ENCODE results near the gene DBH. TPM values are rescaled to one million over a fixed set of nuclear protein-coding genes. Genes with fewer than 3 reads are reported as not detected.

DBH gene
- total and polyA plus RNA-seq, 2 of the 13 experiments (the other 11 are each of a cell fraction or from before 2014, with no cell fraction given) = not detected

DNA sequence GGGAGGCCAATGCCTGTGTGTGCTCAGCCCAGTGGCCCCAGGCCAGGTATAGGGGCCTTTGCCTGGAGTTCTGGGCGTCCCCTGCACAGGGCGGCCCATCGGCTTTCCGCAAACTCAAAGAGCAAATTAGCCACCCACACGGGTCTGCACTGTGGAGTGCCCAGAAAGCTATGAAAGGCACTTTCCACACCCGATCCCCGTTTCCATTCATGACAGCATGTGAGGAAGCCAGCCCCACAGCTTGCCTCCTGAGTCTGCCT, 5.2 kb downstream of the DBH start:
- no TSS peak for BruUV-seq (replicated peaks)
- DNase-seq (ENCODE audit: low spot score) = no peak
- H3K9ac ChIP-seq (ENCODE audit: insufficient read depth, low read depth, low read length) = no peak overlapping the region
- intact Hi-C loops (cut with micrococcal nuclease; ENCODE audit: unreplicated experiment) (no loop called here), in situ Hi-C loops (cut with HindIII; ENCODE audit: extremely low pct_ligation_motif_present, low pct_unique_long_range_greater_than_20kb) (no loop called here)
- no peak; the same call in 2 of the 3 replicates for ATAC-seq
- H3K4me3 ChIP-seq (replicated peaks in 1 of 3; ENCODE audit: insufficient read depth in 1 of 3, low read depth in 2 of 3, low read length in 3 of 3) = no peak overlapping the region
- H3K36me3 ChIP-seq (replicated peaks in 1 of 2; ENCODE audit: control insufficient read depth in 1 of 2, insufficient read depth in 2 of 2, low read length in 2 of 2) = no peaks in the 10 kb centered on the region
- H3K4me1 ChIP-seq (ENCODE audit: insufficient read depth, low read length) = no peaks in the 10 kb centered on the region
- H3K79me2 ChIP-seq (ENCODE audit: insufficient read depth, low read length) = no peaks in the 10 kb centered on the region
- no CpG with 5 or more reads among the region's 7 CpGs for WGBS (ENCODE audit: low lambda C conversion rate)
- ChIA-PET POLR2A (no interaction called here), CTCF (ENCODE audit: low intra/inter-chr PET ratio, low total read pairs) (no interaction called here)
- H3K9me3 ChIP-seq (ENCODE audit: low read length) = no peaks in the 10 kb centered on the region
- peaks cover 3% of the 10 kb centered on the region for H4K20me1 ChIP-seq (ENCODE audit: insufficient read depth, low read length)
- no peak overlapping the region for H3K27ac ChIP-seq (ENCODE audit: extremely low read length, insufficient read depth, low read length)
- no peak overlapping the region for H2AFZ ChIP-seq (ENCODE audit: low read length)
- H3K4me2 ChIP-seq (ENCODE audit: low read depth, low read length) = no peak overlapping the region
- TF ChIP-seq NKX3-1 (CRISPR knock-in tag; IDR thresholded peaks at IDR 0.05) = no peak
- TF ChIP-seq ARNT2 (CRISPR knock-in tag; IDR thresholded peaks at IDR 0.05; ENCODE audit: low read depth) = no peak
- TF ChIP-seq KAT7 (CRISPR knock-in tag; IDR thresholded peaks at IDR 0.05; ENCODE audit: borderline replicate concordance) = no peak
- no peak for TF ChIP-seq ISL2 (CRISPR knock-in tag; IDR thresholded peaks at IDR 0.05)
- TF ChIP-seq MBD4 (IDR thresholded peaks at IDR 0.05; ENCODE audit: borderline replicate concordance, low read length) = no peak
- peaks cover 23 to 100% of the 10 kb centered on the region in 2 experiments for H3K27me3 ChIP-seq (ENCODE audit: control insufficient read depth in 1 of 2, insufficient read depth in 2 of 2, low read length in 2 of 2)
- no peak for FAIRE-seq

DNA sequence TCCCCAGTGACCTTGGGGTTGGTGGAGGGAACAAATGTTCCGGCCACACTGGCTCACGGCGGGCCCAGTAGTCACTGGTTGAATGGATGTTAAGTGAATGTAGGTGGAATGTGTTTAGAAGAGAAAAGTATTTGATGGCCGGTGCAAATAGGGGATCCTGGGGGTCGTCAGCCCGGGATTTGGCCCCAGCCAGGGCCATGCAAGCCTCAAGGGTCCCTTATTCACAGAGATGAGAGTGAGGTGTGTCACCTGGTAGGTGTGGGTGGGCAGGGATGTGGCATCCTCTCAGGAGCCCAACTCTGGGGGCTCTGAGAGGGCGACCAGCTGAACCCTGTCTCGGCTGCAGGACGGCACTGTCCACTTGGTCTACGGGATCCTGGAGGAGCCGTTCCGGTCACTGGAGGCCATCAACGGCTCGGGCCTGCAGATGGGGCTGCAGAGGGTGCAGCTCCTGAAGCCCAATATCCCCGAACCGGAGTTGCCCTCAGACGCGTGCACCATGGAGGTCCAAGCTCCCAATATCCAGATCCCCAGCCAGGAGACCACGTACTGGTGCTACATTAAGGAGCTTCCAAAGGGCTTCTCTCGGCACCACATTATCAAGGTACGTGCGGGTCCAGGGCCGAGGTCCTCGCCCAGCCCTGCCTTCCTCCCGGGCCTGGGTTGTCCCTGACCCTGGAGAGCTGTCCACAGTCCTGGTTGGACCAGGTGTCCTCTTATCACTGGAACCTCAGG, 5.9 kb downstream of the DBH start:
- in situ Hi-C loops (cut with HindIII; ENCODE audit: extremely low pct_ligation_motif_present, low pct_unique_long_range_greater_than_20kb) = no loop called here
- H3K36me3 ChIP-seq (replicated peaks in 1 of 2; ENCODE audit: control insufficient read depth in 1 of 2, insufficient read depth in 2 of 2, low read length in 2 of 2) = no peaks in the 10 kb centered on the region
- TF ChIP-seq GATAD2A (CRISPR knock-in tag; IDR thresholded peaks at IDR 0.05) = no peak
- no peak for TF ChIP-seq ZNF143 (CRISPR knock-in tag; IDR thresholded peaks at IDR 0.05)
- TF ChIP-seq KLF12 (CRISPR knock-in tag; IDR thresholded peaks at IDR 0.05; ENCODE audit: borderline replicate concordance) = no peak
- no peak for TF ChIP-seq SRSF4 (IDR thresholded peaks at IDR 0.05; ENCODE audit: low read depth, low read length, poor library complexity, severe bottlenecking)
- TF ChIP-seq, protein P1, sequence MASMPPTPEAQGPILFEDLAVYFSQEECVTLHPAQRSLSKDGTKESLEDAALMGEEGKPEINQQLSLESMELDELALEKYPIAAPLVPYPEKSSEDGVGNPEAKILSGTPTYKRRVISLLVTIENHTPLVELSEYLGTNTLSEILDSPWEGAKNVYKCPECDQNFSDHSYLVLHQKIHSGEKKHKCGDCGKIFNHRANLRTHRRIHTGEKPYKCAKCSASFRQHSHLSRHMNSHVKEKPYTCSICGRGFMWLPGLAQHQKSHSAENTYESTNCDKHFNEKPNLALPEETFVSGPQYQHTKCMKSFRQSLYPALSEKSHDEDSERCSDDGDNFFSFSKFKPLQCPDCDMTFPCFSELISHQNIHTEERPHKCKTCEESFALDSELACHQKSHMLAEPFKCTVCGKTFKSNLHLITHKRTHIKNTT (CRISPR knock-in tag; IDR thresholded peaks at IDR 0.05) = no peak
- TF ChIP-seq CBX1 (IDR thresholded peaks at IDR 0.05; ENCODE audit: low read depth) = no peak
- TF ChIP-seq NFATC3 (CRISPR knock-in tag; IDR thresholded peaks at IDR 0.05) = no peak
- no peak for TF ChIP-seq GTF2F1 (IDR thresholded peaks at IDR 0.05; ENCODE audit: low read length)
- TF ChIP-seq TEAD2 (CRISPR knock-in tag; IDR thresholded peaks at IDR 0.05) = no peak
- no peak for TF ChIP-seq MTERF4 (CRISPR knock-in tag; IDR thresholded peaks at IDR 0.05)
- no peak for TF ChIP-seq ZNF234 (CRISPR knock-in tag; conservative IDR thresholded peaks at IDR 0.05)

More for the DNA sequence above, 5.9 kb downstream of the DBH start:
- POLR2A ChIA-PET = no interaction called here
- CTCF ChIA-PET (ENCODE audit: low intra/inter-chr PET ratio, low total read pairs) = no interaction called here
- Histone ChIP-seq H3K27ac (ENCODE audit: extremely low read length, insufficient read depth, low read length) (no peak overlapping the region), H3K9me3 (ENCODE audit: low read length) (no peaks in the 10 kb centered on the region), H2AFZ (ENCODE audit: low read length) (no peak overlapping the region), H3K4me1 (ENCODE audit: insufficient read depth, low read length) (no peaks in the 10 kb centered on the region), H3K4me2 (ENCODE audit: low read depth, low read length) (no peak overlapping the region), H3K79me2 (ENCODE audit: insufficient read depth, low read length) (no peaks in the 10 kb centered on the region), H3K9ac (ENCODE audit: insufficient read depth, low read depth, low read length) (no peak overlapping the region), H3K4me3 (replicated peaks in 1 of 3; ENCODE audit: insufficient read depth in 1 of 3, low read depth in 2 of 3, low read length in 3 of 3) (no peak overlapping the region), H4K20me1 (ENCODE audit: insufficient read depth, low read length) (peaks cover 3% of the 10 kb centered on the region), H3K27me3 (ENCODE audit: control insufficient read depth in 1 of 2, insufficient read depth in 2 of 2, low read length in 2 of 2) (peaks cover 22 to 96% of the 10 kb centered on the region in 2 experiments)
- FAIRE-seq = no peak
- WGBS (ENCODE audit: low lambda C conversion rate) = 48% methylated on average over 6 of the region's 25 CpGs
- ATAC-seq = no peak; the same call in 2 of the 3 replicates
- no peak for DNase-seq (ENCODE audit: low spot score)
- BruUV-seq (replicated peaks) = no TSS peak
- intact Hi-C loops (cut with micrococcal nuclease; ENCODE audit: unreplicated experiment) = no loop called here

Measured in HepG2 (cell line).